Dermis blood vessel endothelial cell (primary cell): Measurements from ENCODE around the gene SPDYC. TPM values are rescaled to one million over a fixed set of nuclear protein-coding genes. Genes with fewer than 3 reads are reported as not detected.

Experiments
- DNase-seq: peaks from one replicate; pipeline ENCODE4 v3.0.0; 2010
- total RNA-seq: library from RNA; depleted of rRNA; stranded (reverse); fragments of >200 nt; gene quantifications from 2 replicates; pipeline ENCODE4 v1.2.3, GENCODE V29; 2014

SPDYC gene
- total RNA-seq, 1 donor from 2014 or later, result not detected

DNA sequence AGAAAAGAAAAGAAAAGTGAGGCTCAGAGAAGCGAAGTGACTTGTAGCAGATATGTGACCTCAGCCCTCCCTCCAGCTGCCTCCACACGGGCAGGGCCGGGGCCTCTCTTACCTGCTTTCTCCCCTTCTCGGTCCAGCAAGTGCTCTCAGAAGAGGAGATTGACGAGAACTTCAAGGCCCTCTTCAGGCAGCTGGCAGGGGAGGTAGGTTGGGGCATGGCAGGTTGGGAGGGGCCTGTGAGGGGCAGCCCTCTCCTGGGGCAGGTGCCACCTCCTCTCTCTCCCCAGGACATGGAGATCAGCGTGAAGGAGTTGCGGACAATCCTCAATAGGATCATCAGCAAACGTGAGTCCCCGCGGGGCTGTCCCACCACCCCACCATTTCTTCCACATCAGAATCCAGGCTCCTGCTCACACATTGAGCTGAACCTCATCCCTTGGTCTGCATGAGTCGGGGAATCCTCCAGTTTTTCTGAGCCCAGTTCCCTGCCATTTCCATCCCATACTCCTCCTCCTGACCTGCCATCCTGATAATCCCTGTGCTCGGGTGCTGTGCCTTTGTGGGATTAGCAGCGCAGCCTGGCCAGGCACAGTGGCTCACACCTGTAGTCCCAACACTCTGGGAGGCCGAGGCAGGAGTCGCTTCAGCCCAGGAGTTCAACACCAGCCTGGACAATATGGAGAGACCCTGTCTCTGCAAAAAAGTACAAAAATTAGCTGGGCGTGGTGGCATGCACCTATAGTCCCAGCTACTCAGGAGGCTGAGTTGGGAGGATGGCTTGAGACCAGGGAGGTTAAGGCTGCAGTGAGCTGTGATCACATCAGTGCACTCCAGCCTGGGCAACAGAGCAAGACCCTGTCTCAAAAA lies 38.1 kb downstream of the SPDYC start:
- no peak for DNase-seq

DNA sequence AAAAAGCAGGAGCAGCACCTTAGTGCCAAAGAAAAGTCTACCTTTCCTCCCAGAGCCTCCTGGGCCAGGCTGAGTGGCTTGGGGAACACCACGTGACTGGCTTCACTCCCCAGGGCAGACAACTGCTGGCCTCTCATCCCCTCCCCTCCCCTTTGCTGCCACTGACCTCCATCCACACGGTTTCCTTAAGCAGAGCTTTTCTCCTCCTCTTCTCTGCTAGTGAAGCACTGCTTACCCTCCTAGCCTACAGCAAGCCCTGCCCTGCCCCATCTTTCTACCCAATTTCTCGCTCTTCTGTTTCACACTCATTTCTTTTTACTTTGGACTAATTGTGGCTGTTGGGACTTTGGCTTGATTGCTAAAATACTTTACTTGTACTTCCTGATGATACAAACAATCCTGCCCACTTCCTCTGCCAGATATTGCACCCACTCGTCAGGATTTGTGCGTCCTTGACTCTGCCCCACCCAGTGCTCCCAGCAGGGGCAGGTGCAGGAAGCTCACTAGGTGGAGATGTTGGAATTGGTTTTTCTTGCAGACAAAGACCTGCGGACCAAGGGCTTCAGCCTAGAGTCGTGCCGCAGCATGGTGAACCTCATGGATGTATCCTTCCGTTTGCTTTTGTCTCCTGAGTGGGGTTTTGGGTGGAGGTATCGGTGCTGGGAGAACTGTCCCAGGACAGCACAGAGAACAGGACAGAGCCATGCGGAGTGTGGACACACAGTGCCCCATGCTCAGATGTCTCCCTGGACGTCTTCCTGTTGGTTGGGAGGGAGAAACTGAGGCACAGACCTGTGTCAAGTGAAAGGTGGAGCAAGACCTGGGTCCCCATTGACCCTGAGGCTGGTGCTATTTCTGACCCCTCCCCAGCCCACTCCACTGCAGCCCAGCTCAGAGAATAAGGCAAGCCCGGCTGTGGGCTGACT lies 39.0 kb downstream of the SPDYC start:
- DNase-seq, result no peak

DNA sequence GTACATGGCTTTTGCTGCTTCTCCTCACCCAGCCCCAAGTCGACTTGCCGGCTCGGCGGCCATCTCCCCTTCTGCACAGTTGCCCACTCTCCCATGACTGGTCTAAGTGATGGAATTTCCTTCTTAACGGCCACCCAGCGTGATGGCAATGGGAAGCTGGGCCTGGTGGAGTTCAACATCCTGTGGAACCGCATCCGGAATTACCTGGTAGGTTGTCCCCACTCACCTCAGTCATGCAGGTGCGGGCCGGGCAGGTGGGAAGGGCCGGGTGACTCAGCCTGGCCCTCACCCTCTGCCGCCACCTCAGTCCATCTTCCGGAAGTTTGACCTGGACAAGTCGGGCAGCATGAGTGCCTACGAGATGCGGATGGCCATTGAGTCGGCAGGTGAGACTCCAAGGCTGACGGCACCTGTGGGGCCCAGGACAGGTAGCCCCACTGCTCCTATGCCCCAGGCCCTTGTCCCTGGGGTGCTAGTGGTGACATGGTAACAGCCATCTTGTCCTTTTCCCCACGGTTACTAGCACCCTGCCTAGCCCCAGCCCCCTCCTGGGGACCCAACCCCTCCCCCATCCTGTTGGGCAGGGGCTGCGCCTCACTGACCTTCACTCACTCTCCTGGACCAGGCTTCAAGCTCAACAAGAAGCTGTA lies 39.8 kb downstream of the SPDYC start:
- DNase-seq, result no peak

DNA sequence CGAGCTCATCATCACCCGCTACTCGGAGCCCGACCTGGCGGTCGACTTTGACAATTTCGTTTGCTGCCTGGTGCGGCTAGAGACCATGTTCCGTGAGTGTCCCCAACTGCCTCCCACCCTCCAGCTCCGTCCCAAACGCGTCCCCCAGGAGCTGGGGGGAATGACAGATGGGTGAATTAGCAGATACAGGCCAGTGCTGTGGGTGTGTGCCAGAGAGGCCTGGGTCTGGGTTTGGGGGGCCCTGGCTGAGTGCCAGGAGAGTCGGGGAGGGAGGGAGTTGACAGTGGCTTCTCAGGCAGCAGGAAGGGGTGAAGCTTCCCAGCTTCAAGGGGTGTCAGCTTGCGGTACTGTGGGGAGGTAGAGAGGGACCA lies 40.3 kb downstream of the SPDYC start:
- no peak for DNase-seq

DNA sequence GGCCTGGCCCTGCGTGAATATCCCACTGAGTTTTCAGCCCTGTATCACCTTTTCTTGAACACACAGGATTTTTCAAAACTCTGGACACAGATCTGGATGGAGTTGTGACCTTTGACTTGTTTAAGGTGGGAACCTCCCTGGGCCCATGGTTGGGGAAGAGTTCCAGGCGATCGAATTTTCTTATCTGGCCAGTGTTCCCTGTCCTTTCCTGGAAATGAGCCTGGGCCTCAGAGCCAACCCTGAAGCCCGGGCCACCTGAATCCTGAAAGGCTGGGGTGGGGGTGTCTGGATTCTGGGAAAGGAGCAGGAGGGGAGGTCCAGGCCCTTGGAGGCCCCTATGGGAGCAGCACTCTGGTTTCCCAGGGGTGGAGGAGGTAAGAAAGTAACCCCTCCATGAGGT lies 40.7 kb downstream of the SPDYC start:
- DNase-seq, result no peak

DNA sequence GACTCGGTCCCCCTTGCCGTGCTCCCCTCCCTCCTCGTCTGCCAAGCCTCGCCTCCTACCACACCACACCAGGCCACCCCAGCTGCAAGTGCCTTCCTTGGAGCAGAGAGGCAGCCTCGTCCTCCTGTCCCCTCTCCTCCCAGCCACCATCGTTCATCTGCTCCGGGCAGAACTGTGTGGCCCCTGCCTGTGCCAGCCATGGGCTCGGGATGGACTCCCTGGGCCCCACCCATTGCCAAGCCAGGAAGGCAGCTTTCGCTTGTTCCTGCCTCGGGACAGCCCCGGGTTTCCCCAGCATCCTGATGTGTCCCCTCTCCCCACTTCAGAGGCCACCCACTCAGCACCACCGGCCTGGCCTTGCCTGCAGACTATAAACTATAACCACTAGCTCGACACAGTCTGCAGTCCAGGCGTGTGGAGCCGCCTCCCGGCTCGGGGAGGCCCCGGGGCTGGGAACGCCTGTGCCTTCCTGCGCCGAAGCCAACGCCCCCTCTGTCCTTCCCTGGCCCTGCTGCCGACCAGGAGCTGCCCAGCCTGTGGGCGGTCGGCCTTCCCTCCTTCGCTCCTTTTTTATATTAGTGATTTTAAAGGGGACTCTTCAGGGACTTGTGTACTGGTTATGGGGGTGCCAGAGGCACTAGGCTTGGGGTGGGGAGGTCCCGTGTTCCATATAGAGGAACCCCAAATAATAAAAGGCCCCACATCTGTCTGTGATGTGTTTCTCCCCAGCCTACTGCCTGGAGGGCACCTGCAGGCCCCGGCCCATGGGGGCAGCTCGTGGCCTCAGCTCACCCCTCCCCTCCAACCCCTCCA lies 41.5 kb downstream of the SPDYC start:
- DNase-seq, result no peak

DNA sequence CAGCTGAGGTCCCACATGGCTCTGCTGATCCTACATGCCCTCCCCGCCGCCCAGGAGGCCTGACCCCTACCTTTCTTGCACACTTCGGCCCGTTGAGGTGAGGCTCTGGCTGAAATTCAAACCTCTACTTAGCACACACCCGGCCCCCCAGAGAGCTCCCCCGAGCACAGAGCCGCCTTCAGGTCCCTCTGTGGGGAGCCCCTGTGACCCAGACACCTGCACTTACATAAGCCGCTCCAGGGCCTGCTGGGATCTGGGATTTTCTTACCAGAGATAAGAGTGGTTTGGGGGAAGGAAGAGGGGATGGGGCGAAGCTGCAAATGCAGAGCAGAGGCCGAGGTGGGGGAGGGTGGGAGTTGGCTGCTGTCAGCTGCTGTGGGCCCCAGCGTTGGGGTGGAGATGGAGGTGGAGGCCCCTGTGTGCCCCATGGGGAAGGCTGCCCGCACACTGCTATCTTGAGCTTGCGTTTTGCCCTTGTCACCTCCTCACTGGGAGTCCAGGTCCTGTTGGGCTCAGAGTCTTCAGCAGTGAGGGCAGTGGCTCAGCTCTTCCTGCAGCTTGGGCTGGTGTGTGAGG lies 42.3 kb downstream of the SPDYC start:
- DNase-seq, result no peak

DNA sequence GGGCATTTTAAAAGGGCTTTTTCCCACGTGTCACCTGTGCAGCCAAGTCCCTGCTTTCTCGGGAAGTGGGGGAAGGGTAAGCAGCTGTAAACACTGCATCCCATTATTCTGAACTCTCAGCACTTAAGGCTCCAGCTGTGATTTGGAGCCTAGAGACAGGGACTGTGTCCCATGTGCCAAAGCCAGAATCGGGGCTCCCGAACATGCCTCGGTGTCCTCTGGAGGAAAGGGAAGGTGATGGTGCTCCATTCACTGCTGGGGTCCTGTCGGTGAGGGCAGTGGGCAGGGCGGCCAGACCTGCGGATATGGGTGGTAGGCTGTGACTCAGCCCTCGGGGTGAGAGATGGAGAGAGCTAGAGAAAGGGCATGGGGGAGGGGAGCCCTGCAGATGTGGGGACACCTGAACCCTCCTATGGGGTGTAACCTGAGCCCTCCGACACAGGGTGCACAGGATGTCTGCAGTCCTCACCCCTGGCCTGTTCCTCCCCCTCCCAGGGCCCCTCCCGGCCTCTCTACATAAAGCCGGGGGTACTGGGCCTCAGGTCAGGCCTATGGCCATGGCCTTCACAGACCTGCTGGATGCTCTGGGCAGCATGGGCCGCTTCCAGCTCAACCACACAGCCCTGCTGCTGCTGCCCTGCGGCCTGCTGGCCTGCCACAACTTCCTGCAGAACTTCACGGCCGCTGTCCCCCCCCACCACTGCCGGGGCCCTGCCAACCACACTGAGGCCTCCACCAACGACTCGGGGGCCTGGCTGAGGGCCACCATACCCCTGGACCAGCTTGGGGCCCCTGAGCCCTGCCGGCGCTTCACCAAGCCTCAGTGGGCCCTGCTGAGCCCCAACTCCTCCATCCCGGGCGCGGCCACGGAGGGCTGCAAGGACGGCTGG lies 43.5 kb downstream of the SPDYC start:
- DNase-seq, result peak; percentile 18

DNA sequence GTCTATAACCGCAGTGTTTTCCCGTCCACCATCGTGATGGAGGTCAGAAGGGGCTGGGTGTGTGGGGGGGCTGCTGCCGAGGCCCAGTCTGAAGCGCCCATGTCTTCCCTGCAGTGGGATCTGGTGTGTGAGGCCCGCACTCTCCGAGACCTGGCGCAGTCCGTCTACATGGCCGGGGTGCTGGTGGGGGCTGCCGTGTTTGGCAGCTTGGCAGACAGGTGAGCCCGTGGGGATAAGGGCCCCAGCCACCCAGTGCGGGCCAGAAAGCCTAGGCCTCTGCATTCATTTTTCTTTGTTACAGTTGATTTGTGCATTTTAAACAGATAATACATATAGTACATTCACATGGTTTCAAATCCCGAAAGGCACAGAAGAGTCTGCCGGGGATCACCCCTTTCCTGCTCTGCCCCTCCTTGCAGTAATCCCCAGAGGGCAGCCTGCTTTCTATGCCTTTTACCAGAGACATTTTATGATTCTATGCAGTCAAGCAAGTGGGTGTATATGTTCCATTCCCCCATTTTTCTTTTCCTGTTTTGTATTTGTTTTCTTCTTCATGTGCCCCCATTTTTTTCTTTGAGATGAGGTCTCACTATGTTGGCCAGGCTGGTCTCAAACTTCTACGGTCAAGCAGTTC lies 44.3 kb downstream of the SPDYC start:
- no peak for DNase-seq

DNA sequence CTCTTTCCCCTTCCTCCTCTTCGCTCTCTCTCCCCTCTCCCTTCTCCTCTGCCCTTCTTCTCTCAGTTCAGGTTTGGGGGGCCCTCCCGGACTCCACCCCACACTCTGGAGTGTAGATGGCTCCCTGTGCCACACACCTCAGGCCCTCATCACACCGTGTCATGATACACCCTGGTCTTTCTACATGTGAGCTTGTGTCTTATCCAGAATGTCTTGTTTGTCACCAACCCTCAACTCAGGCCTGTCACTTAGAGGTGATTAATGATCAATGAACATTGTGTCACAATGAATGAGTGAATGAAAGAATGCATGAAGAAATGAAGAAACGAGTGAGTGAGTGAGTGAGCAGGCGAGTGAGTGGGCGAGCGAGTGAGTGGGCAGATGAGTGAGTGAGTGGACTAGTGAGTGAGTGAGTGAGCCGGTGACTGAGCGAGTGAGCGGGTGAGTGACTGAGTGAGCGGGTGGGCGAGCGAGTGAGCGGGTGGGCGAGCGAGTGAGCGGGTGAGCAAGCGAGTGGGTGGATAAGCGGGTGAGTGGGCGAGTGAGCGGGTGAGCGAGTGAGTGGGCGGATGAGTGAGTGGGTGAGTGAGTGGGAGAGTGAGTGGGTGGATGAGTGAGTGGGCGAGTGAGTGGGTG lies 45.5 kb downstream of the SPDYC start:
- no peak for DNase-seq

DNA sequence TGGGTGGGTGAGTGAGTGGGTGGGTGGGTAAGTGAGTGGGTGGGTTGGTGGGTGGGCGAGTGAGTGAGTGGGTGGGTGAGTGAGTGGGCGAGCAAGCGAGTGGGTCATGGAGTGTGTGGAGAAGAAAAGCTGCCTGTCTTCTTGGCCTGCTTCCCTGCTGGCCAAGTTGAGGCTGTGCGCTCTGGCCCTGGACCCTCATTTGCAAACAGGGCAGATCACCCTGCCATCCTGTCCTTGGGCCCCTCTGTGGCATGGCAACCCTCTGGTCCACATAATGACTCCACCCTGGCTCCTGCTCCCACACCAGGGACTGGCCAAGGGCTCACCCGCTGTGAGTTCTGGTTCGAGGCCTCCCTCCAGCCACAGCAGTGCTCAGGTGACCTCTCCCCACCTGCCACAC lies 46.8 kb downstream of the SPDYC start:
- no peak for DNase-seq

DNA sequence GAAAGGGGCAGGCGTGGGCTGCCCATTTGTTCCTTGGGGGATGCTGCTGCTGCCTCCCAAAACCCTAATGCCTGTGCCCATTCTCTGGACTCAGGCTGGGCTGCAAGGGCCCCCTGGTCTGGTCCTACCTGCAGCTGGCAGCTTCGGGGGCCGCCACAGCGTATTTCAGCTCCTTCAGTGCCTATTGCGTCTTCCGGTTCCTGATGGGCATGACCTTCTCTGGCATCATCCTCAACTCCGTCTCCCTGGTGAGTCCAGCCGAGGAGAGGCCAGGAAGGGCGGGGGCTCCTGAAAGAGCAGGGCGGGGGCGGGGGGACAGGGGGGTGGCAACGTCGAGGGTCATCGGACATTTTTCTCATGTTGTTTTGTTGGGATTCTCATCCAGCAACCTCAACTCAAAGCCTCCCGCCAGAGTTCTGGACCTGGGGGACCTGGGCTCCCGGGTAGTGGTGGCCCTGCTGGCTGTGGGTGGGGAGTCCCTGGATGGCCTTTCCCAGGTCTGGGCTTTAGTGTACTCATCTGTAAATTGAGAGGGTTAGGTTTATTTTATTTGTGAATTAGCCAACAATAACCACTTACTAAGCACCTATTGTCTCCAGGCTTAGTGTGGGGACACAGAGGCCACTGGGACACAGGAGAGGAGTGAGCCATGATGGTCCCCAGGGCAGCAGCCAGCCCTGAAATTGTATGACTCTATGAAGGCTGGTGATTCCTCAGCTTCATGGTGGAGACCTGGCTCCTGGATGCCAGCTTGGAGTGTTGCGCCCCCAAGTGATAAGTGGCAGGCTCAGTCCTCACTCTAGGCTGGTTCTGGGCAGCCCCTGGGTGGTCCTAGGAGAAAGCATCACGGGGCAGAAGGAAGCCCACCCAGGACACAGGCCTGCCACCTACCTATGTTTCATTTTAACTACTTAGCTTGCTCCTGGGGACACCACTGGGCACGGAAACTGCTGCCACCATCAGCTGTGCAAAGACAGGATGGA lies 47.7 kb downstream of the SPDYC start:
- DNase-seq, result no peak

DNA sequence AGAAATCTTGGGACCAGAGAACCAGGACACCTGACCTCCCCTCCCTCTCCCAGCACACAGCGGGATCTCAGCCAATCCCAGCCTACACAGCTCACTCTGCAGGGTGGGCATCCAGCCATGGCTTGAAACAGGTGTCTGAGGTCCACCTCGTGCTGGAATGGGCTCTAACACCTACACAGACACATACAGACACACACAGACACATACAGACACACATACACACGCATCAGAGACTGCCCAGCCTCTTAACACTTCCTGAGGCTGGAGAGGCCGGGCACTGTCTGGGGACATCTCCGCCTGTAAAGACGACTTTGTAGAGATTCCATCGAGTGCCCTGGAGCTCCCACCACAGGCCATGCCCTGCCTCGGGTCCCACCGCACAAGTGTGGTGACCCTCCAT lies 48.4 kb downstream of the SPDYC start:
- DNase-seq, result no peak

DNA sequence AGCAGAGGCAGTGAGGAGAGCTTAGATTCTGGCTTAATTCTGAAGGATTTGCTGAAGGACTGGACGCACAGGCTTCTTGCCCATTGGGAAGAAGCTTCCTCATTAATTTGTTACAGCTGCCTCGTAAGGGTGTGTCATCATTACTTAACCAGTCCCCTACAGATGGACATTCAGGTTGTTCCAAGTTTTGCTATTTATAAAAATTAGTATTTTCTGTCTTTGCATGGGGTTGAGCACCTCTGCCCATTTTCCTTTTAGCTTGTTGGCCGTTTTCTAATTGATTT lies 49.8 kb downstream of the SPDYC start:
- no peak for DNase-seq

DNA sequence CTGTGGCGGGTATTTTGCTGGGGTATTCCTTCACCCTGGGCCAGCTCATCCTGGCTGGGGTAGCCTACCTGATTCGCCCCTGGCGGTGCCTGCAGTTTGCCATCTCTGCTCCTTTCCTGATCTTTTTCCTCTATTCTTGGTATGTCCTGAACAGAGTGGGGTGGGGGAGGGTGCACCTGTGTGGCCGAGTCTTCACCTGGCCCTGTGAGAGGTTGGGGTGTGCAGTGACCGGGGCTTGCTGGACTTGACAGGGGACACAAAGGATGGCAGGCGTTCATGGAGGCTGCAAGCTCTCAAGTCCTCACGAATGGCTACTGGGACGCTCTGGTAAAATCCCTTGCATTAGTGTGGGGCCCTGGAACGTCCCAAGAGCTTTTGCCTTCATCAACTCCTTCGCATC lies 51.0 kb downstream of the SPDYC start:
- no peak for DNase-seq
